GM18505 (cell line): Measurements from ENCODE around the gene CDK17.

Experiments used
- ATAC-seq: cut with Tn5 transposase; IDR thresholded peaks from one replicate; pipeline ENCODE4 v1.9.1; 2021; ENCODE audit not compliant: unreplicated experiment
- POLR2A ChIP-seq: IDR thresholded peaks from 4 replicates; pipeline ENCODE4 v1.6.1; 2011; ENCODE audit warnings: borderline replicate concordance; ENCODE audit not compliant: insufficient read depth, insufficient read length; ENCODE audit errors: extremely low read depth

CDK17 gene

GRCh38 chr12:96295532-96296160 is 104.6 kb downstream of the CDK17 start:
- TF ChIP-seq POLR2A, result no peak
- ATAC-seq, result no peak

DNA sequence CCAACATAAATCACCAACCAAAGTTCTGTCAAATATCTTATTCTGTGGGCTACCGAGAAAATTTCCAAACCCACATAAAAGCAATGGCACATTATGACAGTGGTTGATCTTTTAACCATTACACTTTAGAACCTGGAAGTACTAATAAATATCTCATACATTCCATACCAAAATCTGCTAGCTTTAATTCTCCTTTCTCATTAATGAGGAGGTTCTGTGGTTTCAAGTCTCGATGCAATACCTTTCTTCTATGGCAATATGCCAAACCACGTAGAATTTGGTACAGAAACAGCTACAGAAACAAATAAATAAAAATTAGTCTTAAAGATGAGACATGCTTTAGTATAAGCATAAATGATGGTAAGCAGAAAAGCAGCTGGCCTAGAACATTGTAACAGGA is 105.4 kb downstream of the CDK17 start:
- no peak for ATAC-seq
- no peak for TF ChIP-seq POLR2A

DNA sequence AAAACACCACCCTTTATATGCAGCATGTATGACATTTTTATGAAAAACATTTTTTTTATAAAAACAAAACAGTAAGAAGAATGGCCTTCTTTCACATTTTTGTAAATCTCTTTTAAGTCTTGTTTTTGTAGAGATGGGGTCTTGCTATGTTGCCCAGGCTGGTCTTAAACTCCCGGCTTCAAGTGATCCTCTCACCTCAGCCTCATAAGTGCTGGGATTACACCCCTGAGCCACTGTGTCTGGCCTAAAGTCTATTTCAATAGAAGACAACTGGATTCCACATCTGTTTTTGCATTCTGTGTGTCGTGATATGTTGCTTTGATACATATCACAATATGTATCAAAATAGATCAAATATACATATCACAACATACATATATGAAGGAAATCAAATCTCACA is 107.1 kb downstream of the CDK17 start:
- no peak for TF ChIP-seq POLR2A
- ATAC-seq, result no peak

- no peak for TF ChIP-seq POLR2A
- no peak for ATAC-seq
Observed at GRCh38 chr12:96289067-96289466, 111.2 kb downstream of the CDK17 start.

GRCh38 chr12:96285158-96285557 is 115.1 kb downstream of the CDK17 start:
- ATAC-seq, result no peak
- no peak for TF ChIP-seq POLR2A

GRCh38 chr12:96274331-96274730 is 125.9 kb downstream of the CDK17 start:
- TF ChIP-seq POLR2A, result no peak
- peak; percentile 50 for ATAC-seq

DNA sequence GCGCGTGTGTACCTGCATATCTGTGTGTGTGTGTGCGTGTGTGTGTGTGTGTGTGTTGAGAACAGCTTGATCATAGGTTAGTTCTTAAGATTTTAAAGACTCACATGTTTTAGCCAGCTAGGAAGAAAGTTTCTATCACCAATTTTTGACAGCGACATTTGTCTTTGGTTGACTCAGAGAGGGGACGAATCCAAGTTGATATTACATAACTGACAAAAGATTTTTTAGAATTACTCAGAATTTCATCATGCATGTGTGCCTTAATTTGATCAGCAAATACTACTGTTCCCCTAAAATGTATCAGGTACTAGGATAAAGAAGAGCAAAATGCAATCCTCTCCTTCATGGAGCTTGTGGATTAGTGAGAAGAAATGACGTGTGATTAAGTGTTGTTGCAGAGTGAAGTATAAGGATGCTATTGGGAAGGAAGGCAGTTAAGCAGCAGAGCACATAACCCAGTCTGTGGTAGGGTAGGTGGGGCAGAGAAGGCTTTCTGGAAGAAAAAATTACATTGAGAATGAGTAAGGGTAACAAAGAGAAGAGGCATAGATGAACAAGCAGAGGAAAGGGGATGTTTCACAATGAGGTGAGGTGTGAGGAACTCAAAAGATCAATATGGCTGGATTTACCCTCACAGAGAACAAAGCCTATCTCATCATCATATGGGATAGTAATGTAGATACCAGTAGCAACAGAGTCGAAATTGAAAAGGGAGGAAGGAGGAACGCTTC is 128.6 kb downstream of the CDK17 start:
- TF ChIP-seq POLR2A, result no peak
- ATAC-seq, result no peak

DNA sequence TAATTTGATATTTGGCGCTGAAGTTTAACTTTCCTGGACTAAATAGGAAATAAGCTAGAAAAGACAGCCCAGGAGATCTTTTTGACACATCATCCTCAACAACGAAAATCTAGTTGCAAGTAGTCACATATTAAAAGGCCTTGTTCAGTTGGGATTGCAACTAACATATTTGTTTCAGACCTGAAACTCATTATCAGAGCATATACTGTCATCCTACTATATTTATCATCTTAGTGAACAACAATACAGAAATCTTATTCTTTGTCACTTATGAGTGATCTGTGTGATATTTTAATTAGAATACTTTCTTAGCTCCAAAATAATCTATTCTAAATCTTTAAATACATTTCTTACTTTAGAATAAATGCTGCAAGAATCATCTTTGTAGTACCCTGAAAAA is 134.0 kb downstream of the CDK17 start:
- TF ChIP-seq POLR2A, result no peak
- no peak for ATAC-seq

DNA sequence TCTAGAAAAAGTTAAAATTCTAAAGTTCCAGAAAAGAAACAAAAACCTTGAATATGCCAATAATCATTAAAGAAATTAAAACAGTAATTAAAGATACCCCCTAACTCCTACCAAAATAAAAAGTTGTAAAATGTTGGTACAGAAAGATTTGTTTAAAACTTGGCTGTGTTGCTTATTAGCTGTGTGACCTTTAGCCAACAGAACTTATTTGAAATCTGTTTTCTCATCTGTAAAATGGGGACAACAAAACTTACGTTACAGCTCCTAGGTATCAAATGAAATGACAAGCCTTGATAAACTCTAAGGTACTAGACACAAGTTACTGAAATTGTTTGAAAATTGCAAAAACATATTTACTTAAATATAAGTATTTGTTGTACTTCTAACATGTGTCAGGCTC is 134.4 kb downstream of the CDK17 start:
- ATAC-seq, result no peak
- TF ChIP-seq POLR2A, result no peak

GRCh38 chr12:96265400-96265799 is 134.8 kb downstream of the CDK17 start:
- TF ChIP-seq POLR2A, result no peak
- no peak for ATAC-seq

- TF ChIP-seq POLR2A, result no peak
- no peak for ATAC-seq
Observed at GRCh38 chr12:96263449-96263902, 136.8 kb downstream of the CDK17 start.

- no peak for ATAC-seq
- TF ChIP-seq POLR2A, result no peak
Observed at GRCh38 chr12:96261557-96261956, 138.7 kb downstream of the CDK17 start.

GRCh38 chr12:96260644-96261043 is 139.6 kb downstream of the CDK17 start:
- TF ChIP-seq POLR2A, result no peak
- ATAC-seq, result no peak

GRCh38 chr12:96260231-96260630 is 140.0 kb downstream of the CDK17 start:
- TF ChIP-seq POLR2A, result no peak
- ATAC-seq, result no peak
